Hepatocyte (in vitro differentiated cells): ENCODE data around the gene THAP7.

Source experiments
- CTCF ChIP-seq: fragments of 200-600 bp; sonication (generic); IDR thresholded peaks from 2 replicates; pipeline ENCODE4 v1.5.1; 2016; ENCODE audit warnings: antibody characterized with exemption, mild to moderate bottlenecking; ENCODE audit not compliant: poor library complexity
- EZH2 ChIP-seq: fragments of 200-600 bp; sonication (generic); IDR thresholded peaks from 2 replicates; pipeline ENCODE4 v1.6.1; 2016; ENCODE audit warnings: antibody characterized with exemption, mild to moderate bottlenecking, borderline replicate concordance
- EZH2phosphoT487 ChIP-seq: fragments of 200-600 bp; sonication (generic); IDR thresholded peaks from one replicate; pipeline ENCODE4 v1.6.1; 2018; ENCODE audit warnings: antibody characterized with exemption, mild to moderate bottlenecking, low read depth, moderate library complexity; ENCODE audit not compliant: unreplicated experiment, severe bottlenecking

DNA sequence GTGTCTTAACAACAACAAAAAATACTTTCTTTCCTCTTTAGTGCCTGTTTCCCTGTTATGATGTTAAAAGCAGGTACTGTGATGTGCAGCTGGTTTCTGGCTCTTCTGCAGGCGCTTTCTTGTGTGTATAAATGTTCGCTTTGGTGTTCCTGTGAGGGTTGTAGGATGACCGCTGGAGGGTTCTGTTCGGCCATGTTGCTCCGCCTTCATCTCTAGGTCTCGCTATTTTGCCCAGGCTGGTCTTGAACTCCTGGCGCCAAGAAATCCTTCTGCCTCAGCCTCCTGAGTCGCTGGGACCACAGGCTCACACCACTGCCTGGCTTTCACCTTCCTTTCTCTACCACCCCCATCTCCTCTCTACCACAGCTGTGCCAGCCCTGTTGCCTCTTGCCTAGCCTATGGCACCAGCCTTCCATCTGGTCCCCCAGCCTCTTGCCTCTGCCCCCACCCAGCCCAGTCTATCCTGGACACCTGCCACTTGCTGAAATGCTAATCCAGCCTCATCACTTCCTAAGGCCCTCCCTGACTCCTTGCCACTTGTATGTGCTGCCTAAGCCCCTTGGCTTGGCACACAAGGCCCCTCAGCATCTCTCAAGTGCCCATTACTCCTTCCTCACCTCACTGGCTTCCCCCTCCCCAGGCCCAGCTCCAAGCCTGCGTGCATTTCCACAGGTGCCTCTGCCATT is 49.4 kb upstream of the THAP7 start:
- TF ChIP-seq CTCF (no peak), EZH2 (no peak), EZH2phosphoT487 (no peak)
